ENCODE measurements around the gene TOB1.

- TF ChIP-seq EZH2 (IDR thresholded peaks at IDR 0.05; ENCODE audit: borderline replicate concordance, insufficient read depth, low read depth, low read length, poor library complexity, severe bottlenecking) (no peak), CTCF (IDR thresholded peaks at IDR 0.05) (no peak)
These were observed 21.6 kb upstream of the TOB1 start for GRCh38 chr17:50887705-50888245.
